GM13976 (cell line): ENCODE measurements around the gene ACSL5.

ENCODE experiments used
- DNase-seq: peaks from one replicate; pipeline ENCODE4 v3.0.0; 2012; ENCODE audit warnings: low spot score
- in situ Hi-C: fragments of 300-500 bp; cut with MboI; formaldehyde crosslinking; loops from one replicate; pipeline ENCODE4 v1.12.0; 2022; ENCODE audit warnings: low sequenced_read_pairs, mixed read lengths, inconsistent platforms; ENCODE audit not compliant: unreplicated experiment
- TF ChIP-seq, protein P1 (sequence below): IDR thresholded peaks from 2 replicates; pipeline ENCODE4 v1.5.1; 2012; ENCODE audit warnings: borderline replicate concordance, mild to moderate bottlenecking; ENCODE audit not compliant: insufficient read depth; ENCODE audit errors: extremely low read depth, missing control alignments, control extremely low read depth

ACSL5 gene

DNA sequence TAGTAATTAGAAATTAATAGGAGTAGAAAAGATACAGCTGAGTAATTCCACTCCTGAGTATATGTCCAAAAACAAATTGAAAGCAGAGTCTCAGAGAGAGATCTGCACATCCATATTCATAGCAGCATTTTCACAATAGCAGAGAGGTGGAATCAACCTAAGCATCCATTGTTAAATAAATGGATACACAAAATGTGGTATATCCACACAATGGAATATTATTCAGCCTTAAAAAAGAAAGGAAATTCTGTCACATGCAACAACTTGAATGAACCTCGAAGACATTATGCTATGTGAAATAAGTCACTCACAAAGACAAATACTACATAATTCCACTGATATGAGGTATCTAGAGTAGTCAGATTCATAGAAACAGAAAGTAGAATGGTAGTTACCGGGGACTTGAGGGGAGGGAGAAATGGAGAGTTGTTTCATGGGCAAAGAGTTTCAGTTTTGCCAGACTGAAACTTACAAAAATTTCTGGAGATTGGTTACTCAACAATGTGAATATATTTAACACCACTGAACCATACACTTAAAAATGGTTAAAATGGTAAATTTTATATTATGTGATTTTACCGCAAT lies 91.5 kb downstream of the ACSL5 start:
- TF ChIP-seq, protein P1, sequence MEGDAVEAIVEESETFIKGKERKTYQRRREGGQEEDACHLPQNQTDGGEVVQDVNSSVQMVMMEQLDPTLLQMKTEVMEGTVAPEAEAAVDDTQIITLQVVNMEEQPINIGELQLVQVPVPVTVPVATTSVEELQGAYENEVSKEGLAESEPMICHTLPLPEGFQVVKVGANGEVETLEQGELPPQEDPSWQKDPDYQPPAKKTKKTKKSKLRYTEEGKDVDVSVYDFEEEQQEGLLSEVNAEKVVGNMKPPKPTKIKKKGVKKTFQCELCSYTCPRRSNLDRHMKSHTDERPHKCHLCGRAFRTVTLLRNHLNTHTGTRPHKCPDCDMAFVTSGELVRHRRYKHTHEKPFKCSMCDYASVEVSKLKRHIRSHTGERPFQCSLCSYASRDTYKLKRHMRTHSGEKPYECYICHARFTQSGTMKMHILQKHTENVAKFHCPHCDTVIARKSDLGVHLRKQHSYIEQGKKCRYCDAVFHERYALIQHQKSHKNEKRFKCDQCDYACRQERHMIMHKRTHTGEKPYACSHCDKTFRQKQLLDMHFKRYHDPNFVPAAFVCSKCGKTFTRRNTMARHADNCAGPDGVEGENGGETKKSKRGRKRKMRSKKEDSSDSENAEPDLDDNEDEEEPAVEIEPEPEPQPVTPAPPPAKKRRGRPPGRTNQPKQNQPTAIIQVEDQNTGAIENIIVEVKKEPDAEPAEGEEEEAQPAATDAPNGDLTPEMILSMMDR = no peak
- no peak for DNase-seq
- in situ Hi-C loops = no loop called here

DNA sequence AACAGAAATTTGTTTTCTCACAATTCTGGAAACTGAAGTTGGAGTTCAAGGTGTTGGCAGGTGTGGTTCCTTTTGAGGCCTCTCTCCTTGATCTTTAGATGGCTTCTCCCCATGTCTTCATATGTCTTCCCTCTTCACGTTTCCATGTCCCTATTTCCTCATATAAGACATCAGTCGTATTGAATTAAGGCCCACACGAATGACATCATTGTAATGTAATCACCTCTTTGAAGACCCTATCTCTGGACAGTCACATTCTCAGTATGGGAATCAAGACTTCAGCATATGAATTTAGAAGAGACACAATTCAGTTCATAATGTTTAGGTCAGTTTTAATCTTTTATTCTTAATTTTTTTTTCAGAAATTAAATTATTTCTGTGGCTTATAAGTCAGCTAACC lies 92.9 kb downstream of the ACSL5 start:
- TF ChIP-seq, protein P1 = no peak
- no peak for DNase-seq
- in situ Hi-C loops = no loop called here

DNA sequence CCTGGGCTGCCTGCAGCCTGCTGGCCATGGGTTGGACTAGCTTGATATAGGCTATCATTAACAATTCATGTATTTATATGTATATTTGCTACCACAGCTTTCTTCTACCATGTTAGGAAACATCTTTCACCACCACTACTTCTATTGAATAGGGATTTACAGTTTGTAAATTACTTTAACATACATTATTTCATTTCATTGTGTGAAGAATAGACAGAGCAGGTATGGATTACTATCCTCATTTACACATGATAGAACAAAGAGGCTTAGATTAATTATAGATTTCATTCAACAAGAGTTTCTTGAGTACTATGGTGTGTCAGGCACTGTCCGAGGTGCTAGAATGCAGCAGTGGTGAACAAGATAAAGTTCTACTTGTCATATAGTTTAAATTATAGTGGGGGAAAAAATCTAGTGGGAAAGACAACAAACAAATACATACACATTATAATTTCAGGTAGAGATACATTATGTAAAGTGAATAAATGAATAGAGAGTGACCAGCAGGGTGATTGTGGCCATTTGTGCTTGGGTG lies 93.7 kb downstream of the ACSL5 start:
- TF ChIP-seq, protein P1 = no peak
- DNase-seq = no peak
- in situ Hi-C loops = no loop called here

DNA sequence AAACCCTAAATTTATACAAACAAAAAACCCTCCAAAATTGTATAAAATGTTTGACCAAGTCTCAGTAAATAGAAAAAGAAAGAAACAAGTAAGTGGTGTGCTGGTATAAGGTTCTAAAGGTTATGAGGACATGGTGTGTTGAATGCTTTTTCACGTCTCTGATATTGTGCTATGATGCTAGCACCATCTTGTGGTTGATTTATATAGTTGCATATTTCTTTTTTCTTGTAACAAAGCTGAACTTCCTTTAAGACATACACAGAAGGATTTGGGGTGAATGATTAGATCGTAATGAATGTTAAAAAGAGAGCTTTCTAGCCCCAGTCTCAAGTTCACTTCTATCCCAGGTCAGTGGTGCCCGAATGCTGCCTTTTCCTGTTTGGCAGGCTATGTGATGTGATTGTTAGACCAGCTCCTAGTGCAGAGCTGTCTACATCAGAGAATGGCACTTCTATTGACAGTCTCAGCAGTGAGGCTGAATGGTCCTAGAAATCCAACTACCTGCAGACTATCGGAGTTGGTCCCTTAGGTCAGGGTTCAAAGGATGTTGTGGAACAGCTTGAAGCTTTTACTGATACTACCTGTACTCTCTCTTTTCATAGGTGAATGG lies 98.1 kb downstream of the ACSL5 start:
- TF ChIP-seq, protein P1 = peak; percentile 39
- in situ Hi-C loops = no loop called here
- peak; percentile 68 for DNase-seq

DNA sequence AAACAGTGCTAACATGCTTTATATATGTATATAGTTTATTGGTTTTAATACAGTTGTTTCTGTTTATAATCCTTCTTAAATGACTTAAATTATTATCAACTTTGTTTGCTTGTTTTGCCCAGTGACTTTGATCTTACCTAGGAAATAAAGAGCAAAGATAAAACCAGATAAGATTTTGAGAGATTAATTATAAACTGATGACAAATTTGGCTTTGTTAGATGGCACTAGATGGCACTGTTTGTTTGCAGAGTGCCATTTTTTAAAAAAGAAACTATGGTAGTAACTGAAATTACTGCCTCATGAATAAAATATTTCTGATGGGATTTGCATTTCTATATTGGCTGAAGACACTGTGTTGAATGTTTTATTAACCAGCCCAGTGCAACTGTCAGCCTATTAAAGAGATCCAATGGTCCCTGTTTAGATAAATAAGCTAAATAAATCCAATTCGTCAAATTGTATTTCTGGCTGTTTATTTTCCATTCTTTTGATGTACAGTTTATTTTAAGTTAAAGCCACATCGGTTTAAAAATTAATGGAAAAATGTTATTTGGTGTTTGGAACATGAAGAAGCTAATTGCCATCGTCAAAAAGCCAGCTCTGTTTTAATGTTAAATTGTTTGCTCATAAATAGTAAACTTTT lies 101.8 kb downstream of the ACSL5 start:
- DNase-seq = no peak
- in situ Hi-C loops = loop anchor here (25.0 kb wide), 1 partner anchor 912 kb away; no protein-coding TSS in a partner anchor
- TF ChIP-seq, protein P1 = peak; percentile 22
